NT2/D1 (cell line): ENCODE results near the gene CFAP73.

Experiments
- SUZ12 ChIP-seq: IDR thresholded peaks from 2 replicates; pipeline ENCODE4 v1.6.1; 2011; ENCODE audit not compliant: insufficient read length, insufficient read depth; ENCODE audit errors: extremely low read depth
- YY1 ChIP-seq: IDR thresholded peaks from 2 replicates; pipeline ENCODE4 v1.6.1; 2011; ENCODE audit not compliant: insufficient read length, insufficient read depth
- ZNF274 ChIP-seq: IDR thresholded peaks from 2 replicates; pipeline ENCODE4 v1.6.1; 2011; ENCODE audit warnings: mild to moderate bottlenecking, low read depth, low read length

DNA sequence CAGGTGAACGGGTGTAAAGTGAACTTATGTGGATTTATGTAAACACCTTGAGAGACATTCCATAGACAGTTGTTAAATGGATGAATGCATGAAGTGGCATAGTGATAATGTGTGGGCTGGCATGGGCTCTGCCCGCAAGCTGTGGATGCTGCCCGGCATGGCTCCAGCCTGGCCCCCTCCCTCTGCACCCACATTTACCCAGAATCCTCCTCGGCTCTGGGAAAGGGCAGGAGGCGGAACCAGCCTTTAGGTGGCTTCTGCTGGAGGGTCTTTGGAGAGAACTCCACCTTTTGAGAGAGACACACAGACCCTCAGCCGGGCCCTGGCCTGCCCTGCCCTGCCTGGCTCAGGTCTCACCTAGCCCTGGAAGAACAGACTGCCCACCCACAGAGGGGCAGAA lies 32.6 kb upstream of the CFAP73 start:
- TF ChIP-seq ZNF274 (no peak), YY1 (no peak), SUZ12 (no peak)
